ENCODE measurements around the gene TAS1R2.
A peak's percentile ranks its signal among the peaks of the same experiment; 100 is the strongest.
"Not testable (repeated sequence)": the region's sequence is repeated elsewhere in the genome, so short reads cannot be mapped to it uniquely, and the experiment has no call there.

The TAS1R2 gene

DNA sequence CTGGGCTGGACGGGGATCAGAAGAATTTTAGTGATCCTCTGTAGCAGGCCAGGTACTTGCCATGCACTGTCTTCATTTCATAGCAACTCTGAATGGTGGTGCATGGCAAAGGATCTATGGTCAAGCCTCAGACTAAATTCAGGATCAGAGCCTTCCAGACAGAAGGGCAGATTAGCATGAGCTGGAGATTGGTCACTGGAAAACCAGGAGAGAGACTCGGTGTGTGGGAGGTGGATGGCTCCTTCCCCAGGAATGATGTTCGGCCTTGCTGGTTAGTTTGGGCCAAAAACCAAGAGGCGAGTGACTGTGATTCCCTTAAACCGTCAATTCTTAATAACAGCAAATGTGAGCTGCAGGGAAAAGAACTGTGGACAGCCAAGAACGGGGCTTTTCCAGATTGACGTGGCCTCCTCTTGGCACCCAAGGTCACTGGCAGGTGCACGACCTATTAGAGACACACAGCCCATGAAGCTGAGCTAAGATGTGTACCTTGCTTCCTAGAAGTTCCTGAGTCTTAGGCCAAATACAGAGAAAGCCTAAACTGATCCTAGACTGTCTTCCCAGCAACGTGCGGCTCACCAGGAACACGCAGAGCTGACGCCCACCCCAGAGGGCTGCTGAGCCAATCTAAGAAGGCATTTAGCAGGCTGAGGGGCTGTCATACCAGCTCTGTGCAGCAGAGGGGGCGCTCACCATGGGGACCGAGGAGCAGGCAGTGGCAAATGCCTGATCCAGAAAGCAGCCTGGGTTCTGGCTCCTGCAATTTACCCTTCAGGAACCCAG lies 24.4 kb upstream of the TAS1R2 start:
- peak; percentile 74 for DNase-seq

DNA sequence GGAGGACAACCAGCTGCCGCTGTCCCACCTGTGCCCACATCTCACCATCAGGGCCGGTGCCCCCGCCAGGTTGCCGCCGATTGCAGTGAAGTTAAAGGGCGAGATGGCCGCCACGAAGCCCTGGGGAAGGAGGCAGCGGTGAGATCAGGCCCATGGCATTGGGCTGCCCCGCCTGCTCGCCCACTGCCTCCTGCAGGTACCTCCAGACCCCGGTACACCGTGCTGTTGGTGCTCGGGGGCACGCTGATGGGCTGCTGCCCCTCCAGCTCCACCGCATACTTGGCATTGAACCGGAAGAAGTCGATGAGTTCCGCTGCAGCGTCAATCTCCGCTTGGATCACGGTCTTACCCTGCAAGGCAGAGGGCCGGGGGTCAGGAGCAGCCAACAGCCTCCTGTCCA lies 23.6 kb upstream of the TAS1R2 start:
- DNase-seq = no peak

DNA sequence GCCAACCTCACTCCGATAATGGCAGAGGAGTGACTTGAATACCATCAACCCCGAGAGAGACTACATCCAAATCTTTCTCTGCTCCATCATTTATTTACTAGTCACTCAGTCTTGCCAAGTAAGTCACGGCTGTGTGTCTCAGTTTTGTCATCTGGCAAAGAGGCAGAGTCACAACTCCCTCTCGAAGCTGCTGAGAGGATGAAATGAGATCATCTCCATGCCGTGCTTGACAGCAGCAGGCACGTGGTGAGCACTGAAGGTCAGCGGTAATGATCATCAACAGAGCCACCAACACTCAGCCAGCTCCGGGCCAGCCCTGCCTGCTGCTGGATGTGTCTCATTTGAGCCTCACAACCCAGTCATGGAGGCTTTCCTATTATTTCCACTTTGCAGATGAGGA lies 23.0 kb upstream of the TAS1R2 start:
- no peak for DNase-seq

DNA sequence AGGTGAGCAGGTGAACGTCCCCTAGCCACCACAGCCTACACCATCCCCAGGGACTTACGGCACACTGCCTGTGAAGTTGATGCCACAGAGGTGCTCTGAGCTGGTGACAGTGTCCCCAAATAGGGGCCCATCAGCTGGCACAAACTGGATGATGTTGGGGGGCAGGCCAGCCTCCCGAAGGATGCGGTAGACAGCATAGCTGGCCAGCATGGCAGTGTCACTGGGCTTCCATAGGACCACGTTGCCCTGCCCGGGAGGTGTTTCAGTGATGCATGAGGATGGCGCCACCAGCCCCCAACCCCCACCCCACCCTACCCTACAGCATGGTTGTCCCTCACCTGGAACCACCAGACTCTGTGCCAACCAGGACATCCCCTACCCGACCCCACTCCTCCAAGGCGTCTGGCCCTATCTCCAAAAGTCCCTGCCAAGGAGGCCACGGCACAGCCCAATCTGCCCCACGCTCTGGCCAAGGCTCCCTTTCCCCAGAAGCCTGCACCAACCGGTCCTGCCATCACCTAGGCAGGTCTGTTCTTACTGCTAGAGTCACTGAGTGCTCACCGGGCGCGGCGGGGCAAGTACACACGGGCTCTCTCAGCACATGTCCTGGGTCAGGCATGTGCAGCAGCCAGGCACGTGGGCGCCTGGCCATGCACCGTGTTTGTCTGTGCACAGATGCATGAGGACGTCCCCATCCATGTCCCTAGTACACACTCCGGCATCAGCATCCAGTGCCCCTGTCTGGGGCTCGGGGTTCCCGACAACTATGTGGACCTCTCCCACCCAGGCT lies 22.4 kb upstream of the TAS1R2 start:
- DNase-seq = no peak

DNA sequence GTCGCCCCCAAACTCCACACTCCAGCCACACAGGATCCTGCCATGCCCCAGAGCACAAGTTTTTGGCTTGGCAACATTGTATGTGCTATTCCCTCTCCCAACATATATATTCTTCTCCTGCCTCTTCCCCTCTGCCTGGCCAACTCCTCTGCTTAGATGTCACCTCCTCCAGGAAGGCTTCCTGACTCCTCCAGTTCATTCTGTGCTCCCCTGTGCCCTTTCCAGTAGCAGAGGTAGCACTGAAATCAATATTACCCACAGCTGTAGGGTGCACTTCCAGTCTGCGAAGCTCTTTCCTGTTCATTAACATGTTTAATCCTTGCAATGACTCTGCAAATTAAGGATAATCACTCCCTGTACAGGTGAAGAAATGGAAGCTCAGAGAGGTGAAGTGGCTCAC lies 21.7 kb upstream of the TAS1R2 start:
- no peak for DNase-seq

DNA sequence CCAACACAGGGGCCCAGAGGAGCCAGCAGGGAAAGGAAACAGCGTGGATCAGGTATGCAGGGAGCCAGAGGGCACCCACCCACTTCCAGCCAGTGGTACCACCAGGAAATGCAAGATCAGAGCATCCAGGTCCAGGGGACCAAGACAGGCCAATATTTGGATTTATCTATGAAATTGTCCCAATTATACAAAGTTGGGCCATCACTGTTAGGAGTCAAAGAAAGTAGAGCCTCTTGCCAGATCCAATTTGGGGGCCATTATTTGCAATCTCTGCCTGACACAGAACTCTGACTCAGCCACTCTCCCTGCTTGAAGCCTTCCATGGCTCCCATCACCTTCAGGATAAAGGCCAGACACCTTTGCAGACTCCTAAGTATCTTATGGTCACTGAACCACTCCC lies 21.1 kb upstream of the TAS1R2 start:
- DNase-seq = no peak

DNA sequence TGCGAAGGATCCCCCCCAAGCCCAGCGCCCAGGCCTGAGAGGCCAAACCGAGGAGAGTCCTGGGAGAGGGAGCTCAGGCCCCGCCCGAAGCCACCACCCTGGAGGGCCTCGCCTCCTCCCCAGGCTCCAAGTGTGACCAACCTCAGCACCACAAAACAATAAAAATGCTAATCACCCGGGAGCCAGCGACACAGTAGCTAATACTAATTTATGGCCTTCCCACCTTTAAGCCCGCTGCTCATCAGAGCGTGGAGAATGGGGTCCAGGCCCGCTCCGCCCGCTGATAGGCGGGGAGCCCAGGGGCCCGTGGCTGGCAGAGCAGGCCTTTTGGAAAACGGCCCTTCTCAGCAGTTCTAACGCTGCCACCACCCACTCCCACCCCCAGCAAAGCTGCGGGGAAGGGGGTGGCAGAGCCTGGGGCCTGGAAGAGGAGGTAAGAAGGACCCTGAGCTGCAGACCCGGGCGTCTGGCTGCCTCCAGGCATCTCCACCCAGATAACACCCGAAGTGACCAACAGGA lies 20.4 kb upstream of the TAS1R2 start:
- DNase-seq = no peak

DNA sequence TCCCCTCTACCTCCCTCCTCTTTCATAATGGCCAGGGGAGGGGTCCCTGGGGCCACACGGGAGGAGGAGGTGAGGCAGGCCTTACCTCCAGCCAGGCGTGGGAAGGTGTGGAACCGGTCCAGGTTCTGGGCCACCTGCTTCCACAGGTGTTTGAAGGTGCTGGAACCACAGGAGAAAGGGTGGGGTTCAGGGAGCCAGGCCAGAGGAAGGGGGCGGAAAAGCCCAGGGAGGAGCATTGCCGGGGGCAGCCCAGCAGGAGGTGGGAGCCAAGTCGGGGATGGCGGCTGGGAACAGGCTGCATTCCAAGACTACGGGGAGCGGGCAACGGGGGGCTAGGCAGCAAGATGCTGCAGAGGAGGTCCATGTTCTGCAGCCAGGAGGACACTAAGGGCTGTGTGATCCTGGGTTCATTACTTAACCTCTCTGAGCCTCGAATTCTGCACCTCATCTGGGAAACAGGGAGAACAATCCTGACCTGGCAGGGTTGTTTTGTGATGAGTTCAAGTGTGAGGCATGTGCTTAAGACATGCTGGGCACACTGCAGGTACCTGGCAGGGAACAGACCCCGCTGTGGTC lies 19.8 kb upstream of the TAS1R2 start:
- no peak for DNase-seq

DNA sequence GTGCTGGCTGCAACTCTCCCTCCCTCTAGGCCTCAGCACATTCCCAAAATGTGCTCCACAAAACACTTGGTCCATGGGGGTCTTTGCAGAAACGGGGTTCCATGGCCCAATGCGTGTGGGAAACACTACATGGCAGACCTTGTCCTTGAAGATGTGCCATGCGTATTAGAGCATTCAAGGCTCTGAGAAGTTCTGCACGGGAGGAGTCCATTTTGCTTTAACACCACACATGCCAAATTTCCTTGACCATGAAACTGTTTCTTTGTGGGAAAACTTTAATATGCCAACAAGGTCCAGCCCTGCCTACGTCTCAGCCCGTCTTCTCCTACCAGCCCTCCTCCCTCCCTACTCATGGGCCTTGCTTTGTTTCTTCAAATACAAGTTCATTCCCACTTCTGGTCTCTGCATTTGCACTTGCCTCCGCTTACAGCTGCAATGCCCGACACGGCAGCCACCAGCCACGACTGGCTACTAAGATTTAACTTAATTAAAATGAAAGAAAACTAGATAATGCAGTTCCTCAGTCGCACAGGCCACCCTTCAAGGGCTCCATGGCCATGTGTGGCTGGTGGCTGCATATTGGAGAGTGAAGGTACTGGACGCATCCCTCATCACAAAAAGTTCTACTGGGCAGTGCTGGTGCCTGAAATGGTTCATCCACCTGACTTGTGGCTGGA lies 19.2 kb upstream of the TAS1R2 start:
- no peak for DNase-seq

DNA sequence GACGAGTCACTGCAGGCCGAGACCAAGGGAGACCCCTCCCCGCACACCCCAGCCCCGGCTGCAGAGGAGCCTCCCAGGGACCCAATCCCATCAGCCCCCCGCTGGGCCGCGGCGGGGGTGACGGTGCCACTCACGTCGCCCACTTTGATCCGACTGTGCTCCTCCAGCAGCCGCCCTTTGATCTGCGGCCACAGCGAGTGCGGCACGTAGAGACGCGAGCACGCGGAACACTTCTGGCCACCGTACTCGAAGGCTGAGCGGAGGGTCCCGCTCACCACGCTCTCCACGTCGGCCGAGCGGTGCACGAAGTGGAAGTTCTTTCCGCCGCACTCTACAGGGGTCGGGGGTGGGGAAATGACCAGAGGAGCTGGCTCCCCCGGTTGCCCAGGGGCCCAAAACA lies 17.8 kb upstream of the TAS1R2 start:
- DNase-seq = no peak

DNA sequence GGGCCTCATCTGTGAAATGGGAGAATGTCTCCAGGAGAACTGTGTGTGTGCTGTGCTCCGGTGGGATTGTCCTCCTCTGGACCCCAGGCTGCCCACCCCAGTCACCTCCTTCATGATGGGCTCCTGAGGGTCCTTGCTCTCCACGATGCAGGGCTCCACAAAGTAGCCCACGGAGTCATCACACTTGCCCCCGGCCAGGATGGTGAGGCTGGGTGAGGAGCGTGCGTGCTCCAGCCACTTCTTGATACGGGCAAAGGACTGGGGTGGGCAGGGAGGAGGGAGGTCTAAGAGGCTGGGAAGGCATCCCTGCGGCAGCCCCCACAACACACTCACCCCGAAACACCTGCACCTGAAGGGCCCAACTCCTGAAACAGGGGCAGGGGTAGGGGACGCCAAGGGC lies 16.8 kb upstream of the TAS1R2 start:
- no peak for DNase-seq

DNA sequence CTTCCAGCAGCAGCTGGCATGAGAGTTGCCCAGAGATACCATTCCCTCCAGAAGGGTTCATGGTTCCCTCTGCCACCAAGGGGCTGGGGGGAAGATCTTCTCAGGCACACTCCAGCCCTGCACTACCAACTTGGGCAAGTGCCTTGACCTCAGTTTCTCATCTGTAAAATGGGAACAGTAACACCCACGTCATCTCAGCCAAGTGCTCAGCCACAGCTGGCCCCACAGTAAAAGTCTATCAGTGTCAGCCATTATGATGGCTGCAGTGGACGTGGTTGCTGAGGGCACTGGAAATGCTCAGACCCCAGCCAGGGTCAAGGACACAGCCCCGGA lies 16.3 kb upstream of the TAS1R2 start:
- no peak for DNase-seq

DNA sequence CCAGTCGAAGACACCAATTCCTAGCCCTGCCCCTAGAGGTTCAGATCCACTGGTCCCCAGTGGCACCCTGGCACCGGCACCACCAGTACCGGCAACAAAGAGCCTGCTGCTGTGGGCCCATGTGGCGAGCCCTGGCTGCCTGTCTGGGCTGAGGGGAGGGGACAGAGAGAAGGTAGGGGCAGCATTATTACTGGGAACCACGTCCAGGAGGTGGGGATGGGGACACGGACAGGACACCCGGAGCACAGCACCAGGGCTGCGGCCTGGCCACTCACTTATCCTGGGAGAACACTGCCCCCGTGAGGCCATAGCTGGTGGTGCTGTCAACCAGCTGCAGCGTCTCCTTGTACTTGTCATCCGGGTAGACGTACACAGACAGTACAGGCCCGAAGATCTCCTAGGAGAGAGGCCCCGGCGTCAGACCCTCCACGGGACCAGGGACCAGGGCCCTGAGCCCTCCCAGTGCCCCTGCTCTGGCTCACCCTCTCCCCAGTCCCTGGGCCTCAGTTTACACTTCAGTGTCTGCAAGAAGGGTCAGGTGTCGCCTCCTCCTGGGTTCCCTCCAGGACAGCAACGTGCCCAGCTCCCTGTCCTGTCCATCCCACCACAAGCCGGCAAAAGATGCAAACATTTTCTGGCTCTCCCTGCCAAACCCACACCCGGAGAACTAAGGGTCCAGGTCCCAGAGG lies 15.8 kb upstream of the TAS1R2 start:
- peak; percentile 68 for DNase-seq

DNA sequence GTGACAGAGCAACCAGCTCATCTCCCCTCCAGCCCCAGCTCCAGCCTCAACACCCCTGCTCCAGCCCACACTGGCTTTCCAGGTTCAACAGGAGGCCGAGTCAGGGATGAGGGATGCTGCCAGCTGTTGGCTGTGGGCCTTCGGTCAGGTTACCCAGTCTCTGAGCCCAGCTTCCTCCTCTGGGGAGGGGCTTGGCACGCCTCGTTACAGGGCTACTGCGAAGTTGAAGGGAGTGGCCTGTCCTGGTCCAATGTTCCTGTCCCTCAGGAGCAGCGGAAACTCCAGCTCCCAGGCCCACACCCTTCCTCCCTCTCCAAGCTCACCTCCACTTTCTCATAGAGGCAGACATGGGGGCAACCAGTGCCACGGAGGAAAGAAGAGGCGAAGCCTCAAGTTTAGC lies 15.1 kb upstream of the TAS1R2 start:
- no peak for DNase-seq

DNA sequence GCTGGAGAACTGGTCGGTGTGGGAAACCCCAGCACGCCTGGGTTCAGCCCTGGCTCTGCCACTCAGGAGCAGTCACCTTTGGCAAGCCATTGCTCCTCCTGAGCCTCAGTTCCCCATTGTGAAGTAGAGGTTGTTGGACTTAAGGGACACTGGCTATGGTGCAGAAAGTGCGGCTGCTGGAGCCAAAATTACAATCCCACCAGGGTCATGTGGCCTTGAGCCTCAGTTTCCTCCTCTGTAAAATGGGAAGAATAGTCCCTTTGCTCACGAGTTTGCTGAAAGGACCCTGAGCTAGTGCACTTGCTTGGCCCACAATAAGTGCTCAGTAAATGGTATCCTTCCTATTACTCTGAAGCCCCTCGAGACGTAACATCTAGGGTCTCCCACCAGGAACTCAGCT lies 14.6 kb upstream of the TAS1R2 start:
- DNase-seq = no peak

DNA sequence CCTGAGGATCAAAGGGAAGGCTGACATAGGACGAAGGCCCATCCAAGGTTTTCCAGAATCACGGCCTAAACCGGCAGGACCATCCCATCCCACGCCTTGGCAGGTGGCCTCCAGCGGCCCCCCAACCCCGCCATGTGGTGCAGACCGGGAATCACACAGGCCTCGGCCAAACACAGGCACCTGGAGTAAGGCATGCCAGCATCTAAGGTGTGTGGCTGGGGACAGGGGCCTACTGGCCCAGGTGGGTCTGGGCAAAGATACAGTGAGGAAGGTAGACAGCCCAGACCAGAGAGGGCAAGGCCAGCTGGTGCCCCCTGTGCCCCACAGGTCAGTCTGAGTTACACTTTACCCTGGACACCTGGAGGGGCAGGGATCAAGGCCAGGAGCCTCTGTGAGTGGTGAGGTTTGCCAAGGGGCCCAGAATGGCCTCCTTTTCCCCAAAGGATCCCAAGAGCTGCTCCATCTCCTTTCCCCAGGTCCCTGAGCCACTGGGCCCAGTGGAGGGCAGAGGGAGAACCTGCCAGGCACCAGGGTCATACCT lies 12.7 kb upstream of the TAS1R2 start:
- no peak for DNase-seq

DNA sequence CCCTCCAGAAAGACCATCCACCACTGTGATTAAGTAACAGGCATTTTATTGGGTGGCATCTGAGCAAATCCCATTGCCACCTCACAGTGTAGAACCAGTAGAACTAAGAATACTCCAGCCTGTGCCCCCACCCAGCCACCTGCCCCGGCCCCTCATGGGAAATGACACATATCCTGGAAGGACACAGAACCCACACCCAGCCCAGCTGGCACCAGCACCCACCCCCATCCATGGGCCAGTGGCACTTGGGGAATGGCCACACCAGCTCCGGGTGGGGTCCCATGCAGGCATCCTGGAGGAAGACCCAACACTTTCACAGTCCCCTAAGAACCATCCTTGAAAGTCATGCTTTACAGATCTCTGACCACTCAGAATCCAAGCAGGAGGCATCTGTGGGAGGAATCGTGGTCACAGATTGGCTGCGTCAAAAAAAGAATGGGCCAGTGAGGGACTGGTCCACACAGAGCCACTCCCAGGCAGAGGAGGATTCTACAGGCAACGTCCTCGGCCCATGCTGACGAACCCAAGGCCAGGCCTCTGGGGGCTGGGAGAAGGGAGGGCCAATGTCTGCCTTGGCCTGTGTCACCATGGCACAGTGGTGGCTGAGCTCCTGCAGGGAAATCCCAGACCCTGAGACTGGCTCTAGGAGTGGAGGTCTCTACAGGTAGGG lies 12.1 kb upstream of the TAS1R2 start:
- no peak for DNase-seq

DNA sequence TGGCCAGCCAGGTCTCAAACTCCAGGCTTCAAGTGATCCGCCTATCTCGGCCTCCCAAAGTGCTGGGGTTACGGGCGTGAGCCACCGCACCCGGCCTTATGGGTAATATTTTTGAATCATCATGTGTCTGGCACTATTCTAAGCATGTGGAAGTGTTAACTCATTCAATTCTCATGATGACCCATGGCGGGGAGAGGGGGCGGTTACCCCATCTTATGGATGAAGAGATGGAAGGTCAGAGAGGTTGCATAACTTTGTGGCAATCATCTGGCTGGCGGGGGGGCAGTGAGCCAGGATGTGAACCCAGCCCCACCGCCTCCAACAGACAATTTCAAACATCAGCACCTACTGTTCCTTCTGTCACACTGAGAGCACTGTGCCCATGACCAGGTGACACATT lies 11.5 kb upstream of the TAS1R2 start:
- DNase-seq = no peak

DNA sequence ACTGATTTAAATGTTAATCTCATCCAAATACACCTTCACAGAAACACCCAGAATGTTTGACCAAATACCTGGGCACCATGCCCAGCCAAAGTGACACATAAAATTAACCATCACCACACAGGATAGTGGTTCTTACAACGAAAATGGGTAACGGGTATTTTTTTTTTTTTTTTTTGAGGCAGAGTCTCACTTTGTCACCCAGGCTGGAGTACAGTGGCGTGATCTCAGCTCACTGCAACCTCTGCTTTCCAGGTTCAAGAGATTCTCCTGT lies 11.1 kb upstream of the TAS1R2 start:
- DNase-seq = not testable (repeated sequence)

DNA sequence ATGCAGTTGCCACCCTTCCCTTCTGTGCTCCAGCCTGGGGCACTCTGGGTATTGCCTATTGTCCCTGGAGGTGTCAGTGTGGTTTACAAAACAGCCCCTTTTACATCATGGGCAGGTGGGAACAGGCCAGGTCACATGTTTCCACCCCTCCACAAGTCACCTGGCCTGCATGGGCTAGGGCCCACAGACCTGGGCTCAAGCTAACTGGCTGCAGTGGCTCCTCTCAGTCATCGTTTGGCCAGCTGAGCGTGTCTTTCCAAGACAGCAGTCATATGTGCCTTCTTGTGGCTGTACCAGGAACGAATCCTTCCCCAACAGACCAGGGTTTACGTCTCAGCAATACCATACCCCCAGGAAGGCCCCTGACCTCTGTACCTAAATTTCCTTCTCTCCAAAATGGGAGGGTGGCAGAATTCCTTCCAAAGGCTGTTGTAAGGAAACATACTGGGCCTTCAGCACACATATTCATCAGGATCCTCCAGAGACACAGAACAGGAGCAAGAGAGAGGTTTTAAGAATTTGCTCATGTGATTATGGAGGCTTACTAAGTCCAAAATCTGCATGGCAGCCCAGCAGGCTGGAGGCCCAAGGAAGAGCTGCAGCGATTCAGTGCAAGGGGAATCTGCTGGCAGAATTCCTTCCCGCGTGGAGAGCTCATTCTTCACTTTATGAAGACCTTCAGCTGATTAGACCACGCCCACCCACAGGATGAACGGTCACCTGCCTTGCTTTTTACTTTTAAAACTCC lies 10.6 kb upstream of the TAS1R2 start:
- no peak for DNase-seq

DNA sequence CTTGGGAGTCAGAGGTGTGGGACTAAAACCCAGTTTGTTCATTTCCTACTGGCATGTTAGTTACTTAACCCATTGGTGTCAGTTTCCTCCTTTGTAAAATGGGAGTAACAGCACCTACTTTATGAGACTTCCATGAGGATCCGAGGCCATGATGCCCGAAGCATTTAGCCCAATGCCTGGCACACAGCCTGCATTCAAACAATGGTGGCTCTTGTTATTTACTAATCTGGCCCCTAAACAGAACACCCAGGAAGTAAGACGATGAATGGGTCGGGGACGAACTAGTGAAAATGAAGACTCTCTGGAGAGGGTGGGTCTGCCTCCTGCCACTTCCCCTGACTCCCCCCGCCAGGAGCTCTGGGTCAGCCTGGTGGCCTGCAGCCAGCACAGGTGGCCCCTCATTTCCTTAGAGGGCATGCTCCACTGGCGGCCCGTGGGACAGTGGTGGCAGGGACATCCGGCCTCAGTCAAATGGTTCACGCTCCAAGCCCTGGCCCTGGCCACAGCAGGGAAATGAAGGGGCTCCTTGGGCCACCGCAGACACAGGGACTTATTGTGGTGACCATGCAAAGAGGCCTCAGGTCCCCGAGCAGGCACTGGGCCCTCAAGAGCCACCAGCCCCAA lies 9.5 kb upstream of the TAS1R2 start:
- DNase-seq = no peak

Data from activated naive CD4-positive, alpha-beta T cell treated with anti-CD3 and anti-CD28 coated beads, Interleukin-2, amount 50 U/mL, for 16 hours (primary cell).